Panc1 (cell line): ENCODE data around the gene NEURL3. TPM values are rescaled to one million over a fixed set of nuclear protein-coding genes. Genes with fewer than 3 reads are reported as not detected.
A peak's percentile ranks its signal among the peaks of the same experiment; 100 is the strongest.

Experiments
- ATAC-seq: fragments of 200-7000 bp; cut with Tn5 transposase; 2 replicates; pipeline ENCODE4 v1.9.1; 2020; ENCODE audit warnings: mild to moderate bottlenecking, moderate library complexity
- BruUV-seq: library from RNA; stranded (reverse); fragments of 400-500 nt; replicated peaks from 2 replicates; lab custom pipeline; 2021; lab: Mats Ljungman, UMichigan
- CTCF ChIA-PET: fragments of 300-600 bp; sonication (Branson Sonifier 250); formaldehyde crosslinking; loops from one replicate; lab custom pipeline; 2022; ENCODE audit warnings: antibody characterized with exemption; lab: Charles Lee
- POLR2A ChIA-PET: fragments of 300-600 bp; sonication (Branson Sonifier 250); formaldehyde crosslinking; loops from one replicate; lab custom pipeline; 2022; ENCODE audit warnings: antibody characterized with exemption; lab: Charles Lee
- DNase-seq: peaks from one replicate; pipeline ENCODE4 v3.0.0-alpha.2; 2010; ENCODE audit warnings: low read depth, low spot score
- H3K27ac ChIP-seq: 2 replicates; pipeline ENCODE4 v1.5.1; 2011; ENCODE audit warnings: mild to moderate bottlenecking, low read length, inconsistent platforms
- H3K27me3 ChIP-seq: fragments of 200-500 bp; sonication (Bioruptor generic); 2 replicates; pipeline ENCODE4 v1.6.0; 2014; ENCODE audit warnings: low read length, inconsistent platforms; ENCODE audit not compliant: control insufficient read depth, insufficient read depth
- H3K36me3 ChIP-seq: fragments of 200-500 bp; sonication (Bioruptor generic); 2 replicates; pipeline ENCODE4 v1.5.1; 2014; ENCODE audit warnings: inconsistent platforms, mild to moderate bottlenecking, low read length, moderate library complexity; ENCODE audit not compliant: control insufficient read depth, insufficient read depth
- H3K4me1 ChIP-seq: 2 replicates; pipeline ENCODE4 v1.5.1; 2011; ENCODE audit warnings: inconsistent platforms, mild to moderate bottlenecking, low read length, moderate library complexity; ENCODE audit not compliant: control insufficient read depth, insufficient read depth
- H3K4me3 ChIP-seq, 2 experiments: 2 replicates each; pipeline ENCODE4 v1.5.1; 2011 to 2012; ENCODE audit warnings: low read depth in 2 of 2, low read length in 2 of 2, mild to moderate bottlenecking in 2 of 2, inconsistent platforms in 1 of 2, moderate library complexity in 1 of 2
- H3K9me3 ChIP-seq: fragments of 200-500 bp; sonication (Bioruptor generic); 2 replicates; pipeline ENCODE4 v1.5.1; 2014; ENCODE audit warnings: low read depth, mild to moderate bottlenecking, inconsistent platforms, low read length, moderate library complexity; ENCODE audit not compliant: control insufficient read depth, insufficient read depth
- POLR2AphosphoS5 ChIP-seq: IDR thresholded peaks from 2 replicates; pipeline ENCODE4 v1.6.1; 2012; ENCODE audit warnings: mild to moderate bottlenecking, low read depth, low read length, moderate library complexity
- REST ChIP-seq, 2 experiments: IDR thresholded peaks; 2 replicates each; pipeline ENCODE4 v1.6.1; 2011 to 2012; ENCODE audit warnings: low read depth in 2 of 2, control low read depth in 1 of 2, low read length in 1 of 2, mild to moderate bottlenecking in 1 of 2, moderate library complexity in 1 of 2; ENCODE audit not compliant: insufficient read depth in 1 of 2
- SIN3A ChIP-seq: IDR thresholded peaks from 2 replicates; pipeline ENCODE4 v1.6.1; 2012; ENCODE audit warnings: low read depth, mild to moderate bottlenecking, low read length, moderate library complexity, borderline replicate concordance; ENCODE audit not compliant: insufficient read depth
- TCF7L2 ChIP-seq: IDR thresholded peaks from 2 replicates; pipeline ENCODE4 v1.6.1; 2011; ENCODE audit warnings: mild to moderate bottlenecking, low read depth, low read length, inconsistent platforms
- in situ Hi-C: cut with HindIII; loops from 2 replicates; pipeline ENCODE4 v1.10.0; 2016; ENCODE audit warnings: low sequenced_read_pairs, low pct_unique_long_range_greater_than_20kb
- intact Hi-C: fragments of 100-400 bp; cut with micrococcal nuclease; formaldehyde crosslinking; loops from one replicate; pipeline ENCODE4 v1.10.0; 2022; ENCODE audit not compliant: unreplicated experiment
- total RNA-seq: library from RNA; stranded (reverse); gene quantifications from one replicate; pipeline ENCODE4 v1.2.1, GENCODE V29; 2021; ENCODE audit not compliant: unreplicated experiment
- TF ChIP-seq, protein P1 (sequence below): fragments of 450-650 bp; IDR thresholded peaks from 2 replicates; pipeline ENCODE4 v1.5.1; 2017; ENCODE audit warnings: mild to moderate bottlenecking

NEURL3 gene
- total RNA-seq, 1 experiment from 2014 or later = 1.2 TPM

- ATAC-seq (no peak), DNase-seq (no peak)
- TF ChIP-seq SIN3A (no peak), REST (IDR thresholded peaks at IDR 0.05; ENCODE audit: insufficient read depth in 1 of 2, low read depth in 2 of 2, low read length in 1 of 2) (no peak)
- TF ChIP-seq, protein P1, sequence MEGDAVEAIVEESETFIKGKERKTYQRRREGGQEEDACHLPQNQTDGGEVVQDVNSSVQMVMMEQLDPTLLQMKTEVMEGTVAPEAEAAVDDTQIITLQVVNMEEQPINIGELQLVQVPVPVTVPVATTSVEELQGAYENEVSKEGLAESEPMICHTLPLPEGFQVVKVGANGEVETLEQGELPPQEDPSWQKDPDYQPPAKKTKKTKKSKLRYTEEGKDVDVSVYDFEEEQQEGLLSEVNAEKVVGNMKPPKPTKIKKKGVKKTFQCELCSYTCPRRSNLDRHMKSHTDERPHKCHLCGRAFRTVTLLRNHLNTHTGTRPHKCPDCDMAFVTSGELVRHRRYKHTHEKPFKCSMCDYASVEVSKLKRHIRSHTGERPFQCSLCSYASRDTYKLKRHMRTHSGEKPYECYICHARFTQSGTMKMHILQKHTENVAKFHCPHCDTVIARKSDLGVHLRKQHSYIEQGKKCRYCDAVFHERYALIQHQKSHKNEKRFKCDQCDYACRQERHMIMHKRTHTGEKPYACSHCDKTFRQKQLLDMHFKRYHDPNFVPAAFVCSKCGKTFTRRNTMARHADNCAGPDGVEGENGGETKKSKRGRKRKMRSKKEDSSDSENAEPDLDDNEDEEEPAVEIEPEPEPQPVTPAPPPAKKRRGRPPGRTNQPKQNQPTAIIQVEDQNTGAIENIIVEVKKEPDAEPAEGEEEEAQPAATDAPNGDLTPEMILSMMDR = no peak
- Histone ChIP-seq H3K36me3 (no peaks in the 10 kb centered on the region), H3K27me3 (no peaks in the 10 kb centered on the region), H3K9me3 (no peaks in the 10 kb centered on the region), H3K4me1 (0 out of 2 replicates have a peak, but pooled peaks cover 3% of the 10 kb centered on the region), H3K4me3 (no peak overlapping the region), H3K27ac (no peak overlapping the region)
- in situ Hi-C loops = no loop called here
- BruUV-seq = no TSS peak
- ChIA-PET CTCF (no interaction called here), POLR2A (interaction anchor here (0.7 kb wide), 1 partner anchor 168 kb away, joined by 11 read pairs; no protein-coding TSS in a partner anchor)
- intact Hi-C loops = no loop called here
These were observed 11.0 kb downstream of the NEURL3 start for GRCh38 chr2:96494188-96494587.

DNA sequence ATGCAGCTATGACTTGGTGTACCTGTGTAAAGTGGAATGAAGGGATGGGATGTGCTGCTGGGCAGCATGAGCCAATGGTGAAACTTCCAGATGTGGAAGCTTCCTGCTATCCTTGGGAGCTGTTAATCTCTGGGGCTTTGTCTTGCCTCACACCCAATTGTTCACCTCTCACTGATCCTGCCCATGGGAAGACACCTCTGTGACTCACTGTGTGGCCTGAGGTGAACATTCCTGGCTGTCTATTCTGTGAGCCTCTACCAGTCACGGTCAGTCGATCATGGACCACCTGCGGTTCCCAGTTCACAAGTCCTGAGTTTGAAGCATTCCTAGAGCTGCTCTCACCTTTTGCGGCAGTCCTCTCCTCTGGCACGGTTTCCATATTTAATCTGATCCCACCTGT lies 12.1 kb downstream of the NEURL3 start:
- POLR2A ChIA-PET = no interaction called here
- Histone ChIP-seq H3K9me3 (no peaks in the 10 kb centered on the region), H3K4me3 (no peak overlapping the region), H3K36me3 (no peaks in the 10 kb centered on the region), H3K27me3 (no peaks in the 10 kb centered on the region), H3K27ac (no peak overlapping the region), H3K4me1 (0 out of 2 replicates have a peak, but pooled peaks cover 3% of the 10 kb centered on the region)
- DNase-seq (no peak), ATAC-seq (peak; percentile 48; the same call in 1 of the 2 replicates)
- intact Hi-C loops = no loop called here
- CTCF ChIA-PET = no interaction called here
- no peak for TF ChIP-seq SIN3A
- TF ChIP-seq TCF7L2 = no peak
- TF ChIP-seq, protein P1 = no peak
- no peak for TF ChIP-seq POLR2AphosphoS5
- no peak for TF ChIP-seq REST (IDR thresholded peaks at IDR 0.05; ENCODE audit: insufficient read depth in 1 of 2, low read depth in 2 of 2, low read length in 1 of 2)
- in situ Hi-C loops = no loop called here
- no TSS peak for BruUV-seq
